OCI-LY3 (cell line): ENCODE measurements around the gene TRABD2B.

Source experiments
- EZH2phosphoT487 ChIP-seq: fragments of 200-600 bp; shearing (Covaris generic); IDR thresholded peaks from 2 replicates; pipeline ENCODE4 v1.6.1; 2018; ENCODE audit warnings: antibody characterized with exemption, mixed run types, low read depth
- TF ChIP-seq, protein P1 (sequence below): fragments of 200-600, 300-600 bp; sonication (generic); IDR thresholded peaks from 2 replicates; pipeline ENCODE4 v1.5.1; 2014; ENCODE audit warnings: antibody characterized with exemption, low read length, low read depth

DNA sequence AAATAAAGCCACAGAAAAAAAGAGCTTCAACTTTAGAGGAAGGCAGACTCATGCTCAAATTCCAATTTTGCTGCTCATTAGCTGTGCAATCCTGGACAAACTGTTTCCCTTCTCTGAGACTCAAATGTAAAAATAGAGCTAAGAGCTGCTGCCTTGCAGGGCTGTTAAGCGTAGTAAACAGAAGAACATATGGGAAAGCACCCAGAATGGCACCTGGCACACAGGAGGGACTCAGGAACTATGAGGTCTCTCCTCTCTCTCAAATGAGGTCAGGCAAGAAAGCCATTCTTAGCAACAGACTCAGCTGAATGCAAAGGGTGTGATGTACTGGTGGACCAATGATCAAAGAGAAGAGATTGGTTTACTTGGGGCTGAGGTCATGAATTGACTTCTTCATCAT, 61.3 kb downstream of the TRABD2B start:
- TF ChIP-seq, protein P1, sequence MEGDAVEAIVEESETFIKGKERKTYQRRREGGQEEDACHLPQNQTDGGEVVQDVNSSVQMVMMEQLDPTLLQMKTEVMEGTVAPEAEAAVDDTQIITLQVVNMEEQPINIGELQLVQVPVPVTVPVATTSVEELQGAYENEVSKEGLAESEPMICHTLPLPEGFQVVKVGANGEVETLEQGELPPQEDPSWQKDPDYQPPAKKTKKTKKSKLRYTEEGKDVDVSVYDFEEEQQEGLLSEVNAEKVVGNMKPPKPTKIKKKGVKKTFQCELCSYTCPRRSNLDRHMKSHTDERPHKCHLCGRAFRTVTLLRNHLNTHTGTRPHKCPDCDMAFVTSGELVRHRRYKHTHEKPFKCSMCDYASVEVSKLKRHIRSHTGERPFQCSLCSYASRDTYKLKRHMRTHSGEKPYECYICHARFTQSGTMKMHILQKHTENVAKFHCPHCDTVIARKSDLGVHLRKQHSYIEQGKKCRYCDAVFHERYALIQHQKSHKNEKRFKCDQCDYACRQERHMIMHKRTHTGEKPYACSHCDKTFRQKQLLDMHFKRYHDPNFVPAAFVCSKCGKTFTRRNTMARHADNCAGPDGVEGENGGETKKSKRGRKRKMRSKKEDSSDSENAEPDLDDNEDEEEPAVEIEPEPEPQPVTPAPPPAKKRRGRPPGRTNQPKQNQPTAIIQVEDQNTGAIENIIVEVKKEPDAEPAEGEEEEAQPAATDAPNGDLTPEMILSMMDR: no peak
- no peak for TF ChIP-seq EZH2phosphoT487
